Panc1 (cell line): ENCODE results near the gene CLPX. TPM values are rescaled to one million over a fixed set of nuclear protein-coding genes. Genes with fewer than 3 reads are reported as not detected.

Experiments
- ATAC-seq: fragments of 200-7000 bp; cut with Tn5 transposase; 2 replicates; pipeline ENCODE4 v1.9.1; 2020; ENCODE audit warnings: mild to moderate bottlenecking, moderate library complexity
- BruUV-seq: library from RNA; stranded (reverse); fragments of 400-500 nt; replicated peaks from 2 replicates; lab custom pipeline; 2021; lab: Mats Ljungman, UMichigan
- CTCF ChIA-PET: fragments of 300-600 bp; sonication (Branson Sonifier 250); formaldehyde crosslinking; loops from one replicate; lab custom pipeline; 2022; ENCODE audit warnings: antibody characterized with exemption; lab: Charles Lee
- POLR2A ChIA-PET: fragments of 300-600 bp; sonication (Branson Sonifier 250); formaldehyde crosslinking; loops from one replicate; lab custom pipeline; 2022; ENCODE audit warnings: antibody characterized with exemption; lab: Charles Lee
- DNase-seq: peaks from one replicate; pipeline ENCODE4 v3.0.0-alpha.2; 2010; ENCODE audit warnings: low read depth, low spot score
- H3K27ac ChIP-seq: 2 replicates; pipeline ENCODE4 v1.5.1; 2011; ENCODE audit warnings: mild to moderate bottlenecking, low read length, inconsistent platforms
- H3K27me3 ChIP-seq: fragments of 200-500 bp; sonication (Bioruptor generic); 2 replicates; pipeline ENCODE4 v1.6.0; 2014; ENCODE audit warnings: low read length, inconsistent platforms; ENCODE audit not compliant: control insufficient read depth, insufficient read depth
- H3K36me3 ChIP-seq: fragments of 200-500 bp; sonication (Bioruptor generic); 2 replicates; pipeline ENCODE4 v1.5.1; 2014; ENCODE audit warnings: inconsistent platforms, mild to moderate bottlenecking, low read length, moderate library complexity; ENCODE audit not compliant: control insufficient read depth, insufficient read depth
- H3K4me1 ChIP-seq: 2 replicates; pipeline ENCODE4 v1.5.1; 2011; ENCODE audit warnings: inconsistent platforms, mild to moderate bottlenecking, low read length, moderate library complexity; ENCODE audit not compliant: control insufficient read depth, insufficient read depth
- H3K4me3 ChIP-seq, 2 experiments: 2 replicates each; pipeline ENCODE4 v1.5.1; 2011 to 2012; ENCODE audit warnings: low read depth in 2 of 2, low read length in 2 of 2, mild to moderate bottlenecking in 2 of 2, inconsistent platforms in 1 of 2, moderate library complexity in 1 of 2
- H3K9me3 ChIP-seq: fragments of 200-500 bp; sonication (Bioruptor generic); 2 replicates; pipeline ENCODE4 v1.5.1; 2014; ENCODE audit warnings: low read depth, mild to moderate bottlenecking, inconsistent platforms, low read length, moderate library complexity; ENCODE audit not compliant: control insufficient read depth, insufficient read depth
- POLR2AphosphoS5 ChIP-seq: IDR thresholded peaks from 2 replicates; pipeline ENCODE4 v1.6.1; 2012; ENCODE audit warnings: mild to moderate bottlenecking, low read depth, low read length, moderate library complexity
- SIN3A ChIP-seq: IDR thresholded peaks from 2 replicates; pipeline ENCODE4 v1.6.1; 2012; ENCODE audit warnings: low read depth, mild to moderate bottlenecking, low read length, moderate library complexity, borderline replicate concordance; ENCODE audit not compliant: insufficient read depth
- TCF7L2 ChIP-seq: IDR thresholded peaks from 2 replicates; pipeline ENCODE4 v1.6.1; 2011; ENCODE audit warnings: mild to moderate bottlenecking, low read depth, low read length, inconsistent platforms
- in situ Hi-C: cut with HindIII; loops from 2 replicates; pipeline ENCODE4 v1.10.0; 2016; ENCODE audit warnings: low sequenced_read_pairs, low pct_unique_long_range_greater_than_20kb
- intact Hi-C: fragments of 100-400 bp; cut with micrococcal nuclease; formaldehyde crosslinking; loops from one replicate; pipeline ENCODE4 v1.10.0; 2022; ENCODE audit not compliant: unreplicated experiment
- total RNA-seq: library from RNA; stranded (reverse); gene quantifications from one replicate; pipeline ENCODE4 v1.2.1, GENCODE V29; 2021; ENCODE audit not compliant: unreplicated experiment
- TF ChIP-seq, protein P1 (sequence below), 2 experiments: IDR thresholded peaks; 2 replicates each; pipeline ENCODE4 v1.6.1; 2011 to 2012; ENCODE audit warnings: low read depth in 2 of 2, control low read depth in 1 of 2, low read length in 1 of 2, mild to moderate bottlenecking in 1 of 2, moderate library complexity in 1 of 2; ENCODE audit not compliant: insufficient read depth in 1 of 2
- TF ChIP-seq, protein P2 (sequence below): fragments of 450-650 bp; IDR thresholded peaks from 2 replicates; pipeline ENCODE4 v1.5.1; 2017; ENCODE audit warnings: mild to moderate bottlenecking

Gene CLPX
- total RNA-seq, 1 experiment from 2014 or later: 49.9 TPM

- Histone ChIP-seq H3K4me3 (peak overlapping the region; percentile 83 to 85), H3K27ac (peak overlapping the region; percentile 90), H3K4me1 (peaks cover 6% of the 10 kb centered on the region; the same call in 1 of the 2 replicates), H3K27me3 (no peaks in the 10 kb centered on the region), H3K9me3 (no peaks in the 10 kb centered on the region), H3K36me3 (peaks cover 7% of the 10 kb centered on the region)
- ATAC-seq (peak; percentile 60), DNase-seq (no peak)
- TF ChIP-seq SIN3A (no peak), POLR2AphosphoS5 (no peak), TCF7L2 (no peak)
- TF ChIP-seq, protein P1, sequence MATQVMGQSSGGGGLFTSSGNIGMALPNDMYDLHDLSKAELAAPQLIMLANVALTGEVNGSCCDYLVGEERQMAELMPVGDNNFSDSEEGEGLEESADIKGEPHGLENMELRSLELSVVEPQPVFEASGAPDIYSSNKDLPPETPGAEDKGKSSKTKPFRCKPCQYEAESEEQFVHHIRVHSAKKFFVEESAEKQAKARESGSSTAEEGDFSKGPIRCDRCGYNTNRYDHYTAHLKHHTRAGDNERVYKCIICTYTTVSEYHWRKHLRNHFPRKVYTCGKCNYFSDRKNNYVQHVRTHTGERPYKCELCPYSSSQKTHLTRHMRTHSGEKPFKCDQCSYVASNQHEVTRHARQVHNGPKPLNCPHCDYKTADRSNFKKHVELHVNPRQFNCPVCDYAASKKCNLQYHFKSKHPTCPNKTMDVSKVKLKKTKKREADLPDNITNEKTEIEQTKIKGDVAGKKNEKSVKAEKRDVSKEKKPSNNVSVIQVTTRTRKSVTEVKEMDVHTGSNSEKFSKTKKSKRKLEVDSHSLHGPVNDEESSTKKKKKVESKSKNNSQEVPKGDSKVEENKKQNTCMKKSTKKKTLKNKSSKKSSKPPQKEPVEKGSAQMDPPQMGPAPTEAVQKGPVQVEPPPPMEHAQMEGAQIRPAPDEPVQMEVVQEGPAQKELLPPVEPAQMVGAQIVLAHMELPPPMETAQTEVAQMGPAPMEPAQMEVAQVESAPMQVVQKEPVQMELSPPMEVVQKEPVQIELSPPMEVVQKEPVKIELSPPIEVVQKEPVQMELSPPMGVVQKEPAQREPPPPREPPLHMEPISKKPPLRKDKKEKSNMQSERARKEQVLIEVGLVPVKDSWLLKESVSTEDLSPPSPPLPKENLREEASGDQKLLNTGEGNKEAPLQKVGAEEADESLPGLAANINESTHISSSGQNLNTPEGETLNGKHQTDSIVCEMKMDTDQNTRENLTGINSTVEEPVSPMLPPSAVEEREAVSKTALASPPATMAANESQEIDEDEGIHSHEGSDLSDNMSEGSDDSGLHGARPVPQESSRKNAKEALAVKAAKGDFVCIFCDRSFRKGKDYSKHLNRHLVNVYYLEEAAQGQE (IDR thresholded peaks at IDR 0.05; ENCODE audit: insufficient read depth in 1 of 2, low read depth in 2 of 2, low read length in 1 of 2): no peak
- TF ChIP-seq, protein P2, sequence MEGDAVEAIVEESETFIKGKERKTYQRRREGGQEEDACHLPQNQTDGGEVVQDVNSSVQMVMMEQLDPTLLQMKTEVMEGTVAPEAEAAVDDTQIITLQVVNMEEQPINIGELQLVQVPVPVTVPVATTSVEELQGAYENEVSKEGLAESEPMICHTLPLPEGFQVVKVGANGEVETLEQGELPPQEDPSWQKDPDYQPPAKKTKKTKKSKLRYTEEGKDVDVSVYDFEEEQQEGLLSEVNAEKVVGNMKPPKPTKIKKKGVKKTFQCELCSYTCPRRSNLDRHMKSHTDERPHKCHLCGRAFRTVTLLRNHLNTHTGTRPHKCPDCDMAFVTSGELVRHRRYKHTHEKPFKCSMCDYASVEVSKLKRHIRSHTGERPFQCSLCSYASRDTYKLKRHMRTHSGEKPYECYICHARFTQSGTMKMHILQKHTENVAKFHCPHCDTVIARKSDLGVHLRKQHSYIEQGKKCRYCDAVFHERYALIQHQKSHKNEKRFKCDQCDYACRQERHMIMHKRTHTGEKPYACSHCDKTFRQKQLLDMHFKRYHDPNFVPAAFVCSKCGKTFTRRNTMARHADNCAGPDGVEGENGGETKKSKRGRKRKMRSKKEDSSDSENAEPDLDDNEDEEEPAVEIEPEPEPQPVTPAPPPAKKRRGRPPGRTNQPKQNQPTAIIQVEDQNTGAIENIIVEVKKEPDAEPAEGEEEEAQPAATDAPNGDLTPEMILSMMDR: no peak
- ChIA-PET POLR2A (interaction anchor here (1.4 kb wide), 1 partner anchor 101 kb away, joined by 12 read pairs; no protein-coding TSS in a partner anchor), CTCF (no interaction called here)
- intact Hi-C loops: no loop called here
- no TSS peak for BruUV-seq
- in situ Hi-C loops: no loop called here
Measured at GRCh38 chr15:65184305-65184867, 756 bp downstream of the CLPX start.

- DNase-seq (no peak), ATAC-seq (no peak)
- in situ Hi-C loops (no loop called here), intact Hi-C loops (no loop called here)
- H3K27me3 ChIP-seq: no peaks in the 10 kb centered on the region
- H3K4me3 ChIP-seq: peak overlapping the region; percentile 83 to 85
- H3K27ac ChIP-seq: peak overlapping the region; percentile 90
- TSS peak; percentile 69 for BruUV-seq
- H3K9me3 ChIP-seq: no peaks in the 10 kb centered on the region
- H3K4me1 ChIP-seq: peaks cover 6% of the 10 kb centered on the region; the same call in 1 of the 2 replicates
- TF ChIP-seq TCF7L2 (no peak), SIN3A (no peak), POLR2AphosphoS5 (no peak)
- TF ChIP-seq, protein P1 (IDR thresholded peaks at IDR 0.05; ENCODE audit: insufficient read depth in 1 of 2, low read depth in 2 of 2, low read length in 1 of 2): no peak
- TF ChIP-seq, protein P2: no peak
- POLR2A ChIA-PET: no interaction called here
- CTCF ChIA-PET: no interaction called here
- H3K36me3 ChIP-seq: peaks cover 13% of the 10 kb centered on the region
Measured at GRCh38 chr15:65183865-65184159, 1.3 kb downstream of the CLPX start.
